BJ (cell line): ENCODE measurements around the gene DPPA2. TPM values are rescaled to one million over a fixed set of nuclear protein-coding genes. Genes with fewer than 3 reads are reported as not detected.

Experiments
- CTCF ChIA-PET: fragments of 350-600 bp; formaldehyde crosslinking; extraction: SDS; loops from one replicate; lab custom pipeline; 2021; ENCODE audit warnings: antibody characterized with exemption, inconsistent platforms; lab: Yijun Ruan, JAX
- POLR2A ChIA-PET: fragments of 300-600 bp; sonication (Branson Sonifier 250); formaldehyde crosslinking; extraction: SDS; loops from one replicate; lab custom pipeline; 2021; ENCODE audit warnings: antibody characterized with exemption; lab: Charles Lee
- DNase-seq: peaks from one replicate; pipeline ENCODE4 v3.0.0-alpha.2; 2011; ENCODE audit warnings: low read depth
- H3K27me3 ChIP-seq: 2 replicates; pipeline ENCODE4 v1.6.0; 2011; ENCODE audit warnings: low read length; ENCODE audit not compliant: control insufficient read depth, insufficient read depth
- H3K36me3 ChIP-seq: 2 replicates; pipeline ENCODE4 v1.5.1; 2011; ENCODE audit warnings: low read length; ENCODE audit not compliant: control insufficient read depth, insufficient read depth
- H3K4me3 ChIP-seq: 2 replicates; pipeline ENCODE4 v1.5.1; 2011; ENCODE audit warnings: low read depth, mild to moderate bottlenecking, control low read depth, low read length
- CTCF ChIP-seq: IDR thresholded peaks from 2 replicates; pipeline ENCODE4 v1.5.1; 2011; ENCODE audit warnings: low read depth, mild to moderate bottlenecking, control low read depth, inconsistent platforms, low read length, moderate library complexity; ENCODE audit not compliant: insufficient read depth
- polyA plus RNA-seq: library from polyadenylated mRNA; depleted of rRNA; stranded (reverse); fragments of >200 nt; gene quantifications from 2 replicates; pipeline ENCODE4 v1.2.3, GENCODE V29; 2011; rRNA removed
- small RNA-seq: library from RNA; depleted of rRNA; stranded (forward); fragments of <200 nt; gene quantifications from one replicate; pipeline ENCODE3, GENCODE V24; 2012; ENCODE audit warnings: low replicate concordance, low read depth; ENCODE audit not compliant: insufficient read length

DPPA2 gene
- polyA plus RNA-seq, 1 experiment: not detected

- POLR2A ChIA-PET: interaction anchor here (0.6 kb wide), 1 partner anchor 339 kb away, joined by 3 read pairs; no protein-coding TSS in a partner anchor
- H3K4me3 ChIP-seq: no peak overlapping the region
- CTCF ChIA-PET: no interaction called here
- TF ChIP-seq CTCF: no peak
- DNase-seq: no peak
- H3K27me3 ChIP-seq: no peaks in the 10 kb centered on the region
- no peaks in the 10 kb centered on the region for H3K36me3 ChIP-seq
Measured at GRCh38 chr3:109268181-109268580, 48.1 kb downstream of the DPPA2 start.

GRCh38 chr3:109265295-109265694, 51.0 kb downstream of the DPPA2 start:
- POLR2A ChIA-PET: no interaction called here
- no peak overlapping the region for H3K4me3 ChIP-seq
- no peaks in the 10 kb centered on the region for H3K36me3 ChIP-seq
- no peak for DNase-seq
- TF ChIP-seq CTCF: no peak
- CTCF ChIA-PET: no interaction called here
- H3K27me3 ChIP-seq: no peaks in the 10 kb centered on the region

- H3K4me3 ChIP-seq: no peak overlapping the region
- DNase-seq: no peak
- no peaks in the 10 kb centered on the region for H3K36me3 ChIP-seq
- no peak for TF ChIP-seq CTCF
- POLR2A ChIA-PET: no interaction called here
- CTCF ChIA-PET: no interaction called here
- H3K27me3 ChIP-seq: no peaks in the 10 kb centered on the region
Measured at GRCh38 chr3:109257269-109257668, 59.0 kb downstream of the DPPA2 start.

GRCh38 chr3:109254770-109255169, 61.5 kb downstream of the DPPA2 start:
- ChIA-PET CTCF (no interaction called here), POLR2A (no interaction called here)
- Histone ChIP-seq H3K27me3 (no peaks in the 10 kb centered on the region), H3K36me3 (no peaks in the 10 kb centered on the region), H3K4me3 (no peak overlapping the region)
- TF ChIP-seq CTCF: no peak
- no peak for DNase-seq

- POLR2A ChIA-PET: no interaction called here
- no peak overlapping the region for H3K4me3 ChIP-seq
- H3K36me3 ChIP-seq: no peaks in the 10 kb centered on the region
- no peak for DNase-seq
- H3K27me3 ChIP-seq: no peaks in the 10 kb centered on the region
- CTCF ChIA-PET: no interaction called here
- TF ChIP-seq CTCF: no peak
Measured at GRCh38 chr3:109252641-109253040, 63.7 kb downstream of the DPPA2 start.

Small RNA genes within 50 kb of the gene (small RNA-seq; reads per million reads assigned to genes)
- gene AC124945.1 (not detected), gene RF00017 (not detected)

Other genes with a start within 250 kb of the DPPA2 start
- not detected in 2 replicates for gene MORC1, start 198.4 kb downstream of the DPPA2 start, polyA plus RNA-seq
- gene C3orf85, start 179.8 kb downstream of the DPPA2 start, polyA plus RNA-seq: not detected in 2 replicates
- gene DPPA4, start 21.0 kb upstream of the DPPA2 start, polyA plus RNA-seq: not detected in 2 replicates